ENCODE data around the gene TCP10L.
"Not testable (repeated sequence)": the region's sequence is repeated elsewhere in the genome, so short reads cannot be mapped to it uniquely, and the experiment has no call there.

Gene TCP10L

GRCh38 chr21:32549886-32550285 is 35.4 kb downstream of the TCP10L start:
- DNase-seq = no peak

- DNase-seq = no peak
These were observed 35.9 kb downstream of the TCP10L start for GRCh38 chr21:32549440-32549839.

GRCh38 chr21:32548978-32549377 is 36.3 kb downstream of the TCP10L start:
- DNase-seq = no peak

GRCh38 chr21:32547018-32547417 is 38.3 kb downstream of the TCP10L start:
- no peak for DNase-seq

- DNase-seq = no peak
These were observed 39.3 kb downstream of the TCP10L start for GRCh38 chr21:32545948-32546441.

GRCh38 chr21:32544697-32545096 is 40.6 kb downstream of the TCP10L start:
- no peak for DNase-seq

- no peak for DNase-seq
These were observed 41.3 kb downstream of the TCP10L start for GRCh38 chr21:32543975-32544374.

- not testable (repeated sequence) for DNase-seq
These were observed 42.3 kb downstream of the TCP10L start for GRCh38 chr21:32543056-32543455.

- no peak for DNase-seq
These were observed 45.9 kb downstream of the TCP10L start for GRCh38 chr21:32539378-32539777.

- no peak for DNase-seq
These were observed 47.1 kb downstream of the TCP10L start for GRCh38 chr21:32538147-32538792.

- DNase-seq = no peak
These were observed 47.8 kb downstream of the TCP10L start for GRCh38 chr21:32537569-32537881.

GRCh38 chr21:32535612-32536011 is 49.7 kb downstream of the TCP10L start:
- no peak for DNase-seq

GRCh38 chr21:32534113-32534512 is 51.2 kb downstream of the TCP10L start:
- no peak for DNase-seq

GRCh38 chr21:32533611-32534010 is 51.7 kb downstream of the TCP10L start:
- DNase-seq = no peak

- no peak for DNase-seq
These were observed 52.3 kb downstream of the TCP10L start for GRCh38 chr21:32533053-32533452.

GRCh38 chr21:32532636-32533035 is 52.7 kb downstream of the TCP10L start:
- DNase-seq = no peak

- not testable (repeated sequence) for DNase-seq
These were observed 53.8 kb downstream of the TCP10L start for GRCh38 chr21:32531561-32531960.

GRCh38 chr21:32530809-32531208 is 54.5 kb downstream of the TCP10L start:
- not testable (repeated sequence) for DNase-seq

- DNase-seq = no peak
These were observed 55.6 kb downstream of the TCP10L start for GRCh38 chr21:32529679-32530078.

GRCh38 chr21:32525282-32525681 is 60.0 kb downstream of the TCP10L start:
- no peak for DNase-seq

- DNase-seq = no peak
These were observed 61.2 kb downstream of the TCP10L start for GRCh38 chr21:32523988-32524719.
